Measurements from ENCODE around the gene PREX1. TPM values are rescaled to one million over a fixed set of nuclear protein-coding genes. Genes with fewer than 3 reads are reported as not detected.

The PREX1 gene
- total RNA-seq, 4 donors from 2014 or later, result 7.5 to 10.9 (median 9.1) TPM

DNA sequence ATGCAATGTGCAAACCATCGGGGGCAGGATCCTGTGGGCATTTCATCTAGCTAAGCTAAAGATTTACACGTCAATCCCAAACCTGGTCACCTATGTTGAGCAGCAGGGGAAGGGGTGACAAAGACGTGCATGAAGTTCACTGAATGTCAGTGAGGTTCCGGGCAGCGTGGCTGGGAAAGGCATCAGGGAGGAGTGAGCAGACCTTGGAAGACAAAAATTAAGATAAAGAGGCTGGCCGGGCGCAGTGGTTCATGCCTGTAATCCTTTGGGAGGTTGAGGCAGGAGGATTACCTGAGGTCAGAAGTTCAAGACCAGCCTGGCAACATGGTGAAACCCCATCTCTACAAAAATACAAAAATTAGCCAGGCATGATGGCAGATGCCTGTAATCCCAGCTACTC, 126.1 kb downstream of the PREX1 start:
- ATAC-seq, result no peak
- no peaks in the 10 kb centered on the region for H3K36me3 ChIP-seq
- DNase-seq, result peak in 1 of 2 donors; percentile 1

DNA sequence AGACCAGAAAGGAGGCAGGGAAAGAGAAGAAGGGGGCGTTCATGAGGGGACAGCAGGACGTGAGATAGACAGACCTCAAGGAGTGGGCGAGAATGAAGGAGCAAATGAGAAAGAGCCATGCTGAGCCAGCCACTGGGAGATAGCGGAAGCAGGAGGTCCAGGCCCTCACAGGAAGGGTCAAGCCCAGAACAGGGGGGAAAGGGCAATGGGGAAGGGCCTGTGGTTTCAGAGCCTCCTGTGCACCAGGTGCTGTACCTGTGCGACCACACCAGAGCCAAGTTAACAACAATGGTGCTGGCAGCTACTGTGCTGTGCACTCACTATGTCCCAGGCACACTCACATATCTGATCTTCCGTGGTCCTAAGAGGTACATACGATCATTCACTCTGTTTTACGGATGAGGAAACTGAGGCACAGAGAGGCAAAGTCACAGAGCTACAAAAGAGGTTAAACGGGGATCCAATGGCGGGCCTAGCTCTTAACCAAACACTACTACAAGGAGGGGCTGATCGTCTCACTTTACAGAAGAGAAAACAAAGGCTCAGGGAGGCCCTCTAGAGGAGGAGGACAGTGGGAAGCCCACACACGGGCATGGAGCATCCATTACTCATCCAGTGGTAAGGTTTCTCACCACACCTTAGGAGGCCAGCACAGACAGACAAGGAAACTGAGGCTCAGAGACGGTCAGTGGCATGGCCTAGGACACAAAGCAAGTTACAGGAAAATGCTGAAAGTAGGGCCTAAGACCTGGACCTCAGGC, 129.1 kb downstream of the PREX1 start:
- ATAC-seq (no peak), DNase-seq (peak in 1 of 2 donors; percentile 6)
- Histone ChIP-seq H3K9me3 (no peaks in the 10 kb centered on the region), H3K36me3 (no peaks in the 10 kb centered on the region), H3K4me1 (peaks cover 14 to 15% of the 10 kb centered on the region in 2 donors), H3K4me3 (no peak overlapping the region), H3K27me3 (no peaks in the 10 kb centered on the region), H3K27ac (peak overlapping the region; percentile 32 to 69 (median 65))
- in situ Hi-C loops (cut with MboI; ENCODE audit: low sequenced_read_pairs in 4 of 4) (no loop called here), intact Hi-C loops (cut with DNase I; ENCODE audit: low total_unique reads) (no loop called here)
- TF ChIP-seq POLR2A (IDR thresholded peaks at IDR 0.05), result no peak

More for the DNA sequence above, 126.1 kb downstream of the PREX1 start:
- no peak overlapping the region for H3K27ac ChIP-seq
- TF ChIP-seq CTCF (IDR thresholded peaks at IDR 0.05 in 4 of 5, conservative IDR thresholded peaks at IDR 0.05 in 1 of 5) (no peak), POLR2A (IDR thresholded peaks at IDR 0.05) (no peak)
- in situ Hi-C loops (cut with MboI; ENCODE audit: low sequenced_read_pairs in 4 of 4) (no loop called here), intact Hi-C loops (cut with DNase I; ENCODE audit: low total_unique reads) (no loop called here)
- H3K9me3 ChIP-seq, result no peaks in the 10 kb centered on the region
- no peak overlapping the region for H3K4me3 ChIP-seq
- peaks cover 14 to 29% of the 10 kb centered on the region in 2 donors for H3K4me1 ChIP-seq
- no peaks in the 10 kb centered on the region for H3K27me3 ChIP-seq

GRCh38 chr20:48697845-48698491, 129.8 kb downstream of the PREX1 start:
- DNase-seq (peak; percentile 39 to 86), ATAC-seq (peak; percentile 83 to 95)
- TF ChIP-seq POLR2A (IDR thresholded peaks at IDR 0.05) (no peak), CTCF (IDR thresholded peaks at IDR 0.05 in 4 of 5, conservative IDR thresholded peaks at IDR 0.05 in 1 of 5) (no peak)
- in situ Hi-C loops (cut with MboI; ENCODE audit: low sequenced_read_pairs in 4 of 4) (no loop called here), intact Hi-C loops (cut with DNase I; ENCODE audit: low total_unique reads) (no loop called here)
- H3K4me1 ChIP-seq, result peaks cover 7 to 8% of the 10 kb centered on the region in 2 donors
- H3K36me3 ChIP-seq, result no peaks in the 10 kb centered on the region
- H3K4me3 ChIP-seq, result no peak overlapping the region
- peak overlapping the region; percentile 32 to 69 (median 65) for H3K27ac ChIP-seq
- H3K27me3 ChIP-seq, result no peaks in the 10 kb centered on the region
- no peaks in the 10 kb centered on the region for H3K9me3 ChIP-seq

GRCh38 chr20:48696671-48697070, 131.1 kb downstream of the PREX1 start:
- H3K4me1 ChIP-seq, result peaks cover 5 to 7% of the 10 kb centered on the region in 2 donors
- DNase-seq (no peak), ATAC-seq (no peak)
- H3K27me3 ChIP-seq, result no peaks in the 10 kb centered on the region
- H3K9me3 ChIP-seq, result no peaks in the 10 kb centered on the region
- H3K27ac ChIP-seq, result no peak overlapping the region
- H3K36me3 ChIP-seq, result no peaks in the 10 kb centered on the region
- in situ Hi-C loops (cut with MboI; ENCODE audit: low sequenced_read_pairs in 4 of 4), result no loop called here
- TF ChIP-seq POLR2A (IDR thresholded peaks at IDR 0.05) (no peak), CTCF (IDR thresholded peaks at IDR 0.05 in 4 of 5, conservative IDR thresholded peaks at IDR 0.05 in 1 of 5) (no peak)
- intact Hi-C loops (cut with DNase I; ENCODE audit: low total_unique reads), result no loop called here
- H3K4me3 ChIP-seq, result no peak overlapping the region

GRCh38 chr20:48695738-48696137, 132.1 kb downstream of the PREX1 start:
- H3K4me1 ChIP-seq, result peaks cover 5 to 7% of the 10 kb centered on the region in 2 donors
- in situ Hi-C loops (cut with MboI; ENCODE audit: low sequenced_read_pairs in 4 of 4), result no loop called here
- no peaks in the 10 kb centered on the region for H3K36me3 ChIP-seq

More at GRCh38 chr20:48695738-48696137, 132.1 kb downstream of the PREX1 start:
- no peak overlapping the region for H3K4me3 ChIP-seq
- DNase-seq (no peak), ATAC-seq (no peak)
- no peak overlapping the region for H3K27ac ChIP-seq
- H3K27me3 ChIP-seq, result no peaks in the 10 kb centered on the region
- TF ChIP-seq CTCF (IDR thresholded peaks at IDR 0.05 in 4 of 5, conservative IDR thresholded peaks at IDR 0.05 in 1 of 5) (no peak), POLR2A (IDR thresholded peaks at IDR 0.05) (no peak)
- H3K9me3 ChIP-seq, result no peaks in the 10 kb centered on the region
- intact Hi-C loops (cut with DNase I; ENCODE audit: low total_unique reads), result no loop called here

Measured in gastrocnemius medialis (tissue), 4 donors.